Activated naive CD4-positive, alpha-beta T cell treated with anti-CD3 and anti-CD28 coated beads, Interleukin-2, amount 50 U/mL, for 24 hours (primary cell): ENCODE results near the gene UPK1B.
"Not testable (repeated sequence)": the region's sequence is repeated elsewhere in the genome, so short reads cannot be mapped to it uniquely, and the experiment has no call there.

ENCODE experiments used
- H3K27ac Mint-ChIP-seq: one replicate; pipeline ENCODE4 v1.8.0; 2021; ENCODE audit warnings: mild to moderate bottlenecking, mixed read lengths
- H3K27me3 Mint-ChIP-seq: one replicate; pipeline ENCODE4 v1.8.0; 2021; ENCODE audit warnings: mixed read lengths
- H3K36me3 Mint-ChIP-seq: one replicate; pipeline ENCODE4 v1.8.0; 2021; ENCODE audit warnings: mixed read lengths
- H3K4me1 Mint-ChIP-seq: one replicate; pipeline ENCODE4 v1.8.0; 2021; ENCODE audit warnings: mixed read lengths
- H3K4me3 Mint-ChIP-seq: one replicate; pipeline ENCODE4 v1.8.0; 2021; ENCODE audit warnings: mild to moderate bottlenecking, mixed read lengths
- H3K9me3 Mint-ChIP-seq: one replicate; pipeline ENCODE4 v1.8.0; 2021; ENCODE audit warnings: mixed read lengths

UPK1B gene

GRCh38 chr3:119228373-119229145, 55.2 kb downstream of the UPK1B start:
- H3K4me3 Mint-ChIP-seq: no peak overlapping the region
- peak overlapping the region; percentile 66 for H3K27ac Mint-ChIP-seq
- peaks cover 41% of the 10 kb centered on the region for H3K36me3 Mint-ChIP-seq
- H3K4me1 Mint-ChIP-seq: peaks cover 84% of the 10 kb centered on the region
- no peaks in the 10 kb centered on the region for H3K27me3 Mint-ChIP-seq
- H3K9me3 Mint-ChIP-seq: no peaks in the 10 kb centered on the region

- no peaks in the 10 kb centered on the region for H3K9me3 Mint-ChIP-seq
- no peaks in the 10 kb centered on the region for H3K27me3 Mint-ChIP-seq
- H3K36me3 Mint-ChIP-seq: peaks cover 35% of the 10 kb centered on the region
- no peak overlapping the region for H3K27ac Mint-ChIP-seq
- H3K4me3 Mint-ChIP-seq: no peak overlapping the region
- peaks cover 84% of the 10 kb centered on the region for H3K4me1 Mint-ChIP-seq
Observed at GRCh38 chr3:119229190-119229589, 55.8 kb downstream of the UPK1B start.

- Mint-ChIP-seq H3K36me3 (peaks cover 39% of the 10 kb centered on the region), H3K4me3 (no peak overlapping the region), H3K4me1 (peaks cover 85% of the 10 kb centered on the region), H3K27me3 (no peaks in the 10 kb centered on the region), H3K27ac (no peak overlapping the region), H3K9me3 (no peaks in the 10 kb centered on the region)
Observed at GRCh38 chr3:119230071-119230470, 56.7 kb downstream of the UPK1B start.

- H3K27ac Mint-ChIP-seq: no peak overlapping the region
- H3K27me3 Mint-ChIP-seq: no peaks in the 10 kb centered on the region
- H3K4me1 Mint-ChIP-seq: peaks cover 86% of the 10 kb centered on the region
- H3K4me3 Mint-ChIP-seq: no peak overlapping the region
- no peaks in the 10 kb centered on the region for H3K9me3 Mint-ChIP-seq
- peaks cover 43% of the 10 kb centered on the region for H3K36me3 Mint-ChIP-seq
Observed at GRCh38 chr3:119230745-119231144, 57.3 kb downstream of the UPK1B start.

- Mint-ChIP-seq H3K36me3 (peaks cover 38% of the 10 kb centered on the region), H3K27me3 (no peaks in the 10 kb centered on the region), H3K27ac (peak overlapping the region; percentile 94), H3K9me3 (no peaks in the 10 kb centered on the region), H3K4me1 (peaks cover 83% of the 10 kb centered on the region), H3K4me3 (peak overlapping the region; percentile 72)
Observed at GRCh38 chr3:119234610-119235009, 61.2 kb downstream of the UPK1B start.

- Mint-ChIP-seq H3K27me3 (no peaks in the 10 kb centered on the region), H3K36me3 (peaks cover 37% of the 10 kb centered on the region), H3K4me3 (peak overlapping the region; percentile 72), H3K4me1 (peaks cover 89% of the 10 kb centered on the region), H3K27ac (peak overlapping the region; percentile 94), H3K9me3 (no peaks in the 10 kb centered on the region)
Observed at GRCh38 chr3:119235151-119235550, 61.8 kb downstream of the UPK1B start.

- Mint-ChIP-seq H3K36me3 (peaks cover 28% of the 10 kb centered on the region), H3K27me3 (no peaks in the 10 kb centered on the region), H3K9me3 (no peaks in the 10 kb centered on the region), H3K4me3 (peak overlapping the region; percentile 72), H3K4me1 (peaks cover 80% of the 10 kb centered on the region), H3K27ac (peak overlapping the region; percentile 94)
Observed at GRCh38 chr3:119236756-119237155, 63.4 kb downstream of the UPK1B start.

- Mint-ChIP-seq H3K4me3 (peak overlapping the region; percentile 72), H3K9me3 (no peaks in the 10 kb centered on the region), H3K27ac (peak overlapping the region; percentile 94), H3K36me3 (peaks cover 25% of the 10 kb centered on the region), H3K4me1 (peaks cover 75% of the 10 kb centered on the region), H3K27me3 (no peaks in the 10 kb centered on the region)
Observed at GRCh38 chr3:119237299-119237698, 63.9 kb downstream of the UPK1B start.

- Mint-ChIP-seq H3K4me1 (peaks cover 66% of the 10 kb centered on the region), H3K27me3 (no peaks in the 10 kb centered on the region), H3K9me3 (no peaks in the 10 kb centered on the region), H3K4me3 (peak overlapping the region; percentile 98), H3K36me3 (peaks cover 22% of the 10 kb centered on the region), H3K27ac (peak overlapping the region; percentile 79)
Observed at GRCh38 chr3:119238363-119238762, 65.0 kb downstream of the UPK1B start.

GRCh38 chr3:119239206-119239820, 65.9 kb downstream of the UPK1B start:
- H3K27ac Mint-ChIP-seq: peak overlapping the region; percentile 99
- H3K27me3 Mint-ChIP-seq: no peaks in the 10 kb centered on the region
- peaks cover 58% of the 10 kb centered on the region for H3K4me1 Mint-ChIP-seq
- H3K36me3 Mint-ChIP-seq: peaks cover 22% of the 10 kb centered on the region
- H3K4me3 Mint-ChIP-seq: peak overlapping the region; percentile 98
- no peaks in the 10 kb centered on the region for H3K9me3 Mint-ChIP-seq

GRCh38 chr3:119240101-119240590, 66.7 kb downstream of the UPK1B start:
- H3K27me3 Mint-ChIP-seq: no peaks in the 10 kb centered on the region

GRCh38 chr3:119240591-119241434, 67.4 kb downstream of the UPK1B start, which contains the start of gene B4GALT4:
TSS of gene B4GALT4 (minus strand) at chr3:119240878. CDS start at chr3:119230099, 10,779 bp downstream.
- Mint-ChIP-seq H3K27me3 (no peaks in the 10 kb centered on the region), H3K9me3 (no peaks in the 10 kb centered on the region), H3K27ac (peak within 1 kb of the TSS; percentile 99)

More at GRCh38 chr3:119240101-119240590, 66.7 kb downstream of the UPK1B start:
- Mint-ChIP-seq H3K4me1 (peaks cover 49% of the 10 kb centered on the region), H3K27ac (peak overlapping the region; percentile 99), H3K4me3 (peak overlapping the region; percentile 98), H3K9me3 (no peaks in the 10 kb centered on the region), H3K36me3 (peaks cover 16% of the 10 kb centered on the region)

GRCh38 chr3:119242387-119243057, 69.1 kb downstream of the UPK1B start:
- H3K27ac Mint-ChIP-seq, H3K36me3 Mint-ChIP-seq, H3K9me3 Mint-ChIP-seq, H3K27me3 Mint-ChIP-seq, H3K4me3 Mint-ChIP-seq: not testable (repeated sequence)
- H3K4me1 Mint-ChIP-seq: peaks cover 25% of the 10 kb centered on the region

More at GRCh38 chr3:119240591-119241434, 67.4 kb downstream of the UPK1B start, which contains the start of gene B4GALT4:
- Mint-ChIP-seq H3K4me1 (peaks cover 43% of the 10 kb centered on the region), H3K4me3 (peak within 1 kb of the TSS; percentile 98), H3K36me3 (peaks cover 11% of the 10 kb centered on the region)

- not testable (repeated sequence) for H3K27me3 Mint-ChIP-seq, H3K27ac Mint-ChIP-seq, H3K36me3 Mint-ChIP-seq, H3K9me3 Mint-ChIP-seq, H3K4me3 Mint-ChIP-seq
- H3K4me1 Mint-ChIP-seq: peaks cover 22% of the 10 kb centered on the region
Observed at GRCh38 chr3:119243058-119243529, 69.7 kb downstream of the UPK1B start.

GRCh38 chr3:119243712-119244111, 70.3 kb downstream of the UPK1B start:
- no peaks in the 10 kb centered on the region for H3K9me3 Mint-ChIP-seq
- H3K4me1 Mint-ChIP-seq: peaks cover 17% of the 10 kb centered on the region
- no peak overlapping the region for H3K27ac Mint-ChIP-seq
- no peaks in the 10 kb centered on the region for H3K27me3 Mint-ChIP-seq
- peaks cover 8% of the 10 kb centered on the region for H3K36me3 Mint-ChIP-seq
- no peak overlapping the region for H3K4me3 Mint-ChIP-seq
